Fibroblast of the conjunctiva (primary cell): ENCODE measurements around the gene TULP3.
A peak's percentile ranks its signal among the peaks of the same experiment; 100 is the strongest.

Experiments
- DNase-seq: peaks from one replicate; pipeline ENCODE4 v3.0.0-alpha.2; 2010; ENCODE audit warnings: low read depth

Gene TULP3

GRCh38 chr12:2877047-2877952 is 13.4 kb upstream of the TULP3 start, which contains the start of the genes FOXM1 and RHNO1:
Gene FOXM1, minus strand, starts transcription at chr12:2877174. Its CDS starts 2,696 bp downstream, at chr12:2874478.
Gene RHNO1, plus strand, starts transcription at chr12:2877223. Its CDS starts 8,144 bp downstream, at chr12:2885367.
- peak; percentile 84 for DNase-seq

GRCh38 chr12:2877953-2878732 is 12.5 kb upstream of the TULP3 start:
- peak; percentile 51 for DNase-seq

GRCh38 chr12:2879853-2880252 is 10.8 kb upstream of the TULP3 start:
- no peak for DNase-seq

- DNase-seq = no peak
These were observed 5.9 kb upstream of the TULP3 start for GRCh38 chr12:2884810-2885209.

GRCh38 chr12:2886768-2887450 is 3.8 kb upstream of the TULP3 start:
- no peak for DNase-seq

- no peak for DNase-seq
These were observed 697 bp upstream of the TULP3 start for GRCh38 chr12:2890001-2890387.

- peak; percentile 58 for DNase-seq
These were observed 756 bp downstream of the TULP3 start for GRCh38 chr12:2891240-2892053.

GRCh38 chr12:2892246-2892645 is 1.6 kb downstream of the TULP3 start:
- no peak for DNase-seq

- peak; percentile 90 for DNase-seq
These were observed 2.3 kb downstream of the TULP3 start for GRCh38 chr12:2893007-2893406.

- no peak for DNase-seq
These were observed 4.4 kb downstream of the TULP3 start for GRCh38 chr12:2895051-2895451.

- no peak for DNase-seq
These were observed 4.8 kb downstream of the TULP3 start for GRCh38 chr12:2895511-2895910.

GRCh38 chr12:2897418-2897817 is 6.7 kb downstream of the TULP3 start:
- no peak for DNase-seq

- no peak for DNase-seq
These were observed 10.0 kb downstream of the TULP3 start for GRCh38 chr12:2900642-2901041.

GRCh38 chr12:2902272-2902880 is 11.7 kb downstream of the TULP3 start:
- no peak for DNase-seq

GRCh38 chr12:2904260-2904659 is 13.6 kb downstream of the TULP3 start:
- DNase-seq = no peak

GRCh38 chr12:2912216-2912575 is 21.5 kb downstream of the TULP3 start:
- no peak for DNase-seq

GRCh38 chr12:2919249-2919648 is 28.6 kb downstream of the TULP3 start:
- DNase-seq = no peak

- no peak for DNase-seq
These were observed 31.6 kb downstream of the TULP3 start for GRCh38 chr12:2922329-2922728.

- DNase-seq = no peak
These were observed 32.4 kb downstream of the TULP3 start for GRCh38 chr12:2923057-2923456.

- DNase-seq = peak; percentile 14
These were observed 33.3 kb downstream of the TULP3 start for GRCh38 chr12:2924019-2924418.

- no peak for DNase-seq
These were observed 34.8 kb downstream of the TULP3 start for GRCh38 chr12:2925322-2925995.
